GM21786 (cell line): ENCODE measurements around the gene GALNT18.

Source experiments
- ATAC-seq: cut with Tn5 transposase; IDR thresholded peaks from one replicate; pipeline ENCODE4 v1.9.1; 2021; ENCODE audit not compliant: unreplicated experiment

The GALNT18 gene

DNA sequence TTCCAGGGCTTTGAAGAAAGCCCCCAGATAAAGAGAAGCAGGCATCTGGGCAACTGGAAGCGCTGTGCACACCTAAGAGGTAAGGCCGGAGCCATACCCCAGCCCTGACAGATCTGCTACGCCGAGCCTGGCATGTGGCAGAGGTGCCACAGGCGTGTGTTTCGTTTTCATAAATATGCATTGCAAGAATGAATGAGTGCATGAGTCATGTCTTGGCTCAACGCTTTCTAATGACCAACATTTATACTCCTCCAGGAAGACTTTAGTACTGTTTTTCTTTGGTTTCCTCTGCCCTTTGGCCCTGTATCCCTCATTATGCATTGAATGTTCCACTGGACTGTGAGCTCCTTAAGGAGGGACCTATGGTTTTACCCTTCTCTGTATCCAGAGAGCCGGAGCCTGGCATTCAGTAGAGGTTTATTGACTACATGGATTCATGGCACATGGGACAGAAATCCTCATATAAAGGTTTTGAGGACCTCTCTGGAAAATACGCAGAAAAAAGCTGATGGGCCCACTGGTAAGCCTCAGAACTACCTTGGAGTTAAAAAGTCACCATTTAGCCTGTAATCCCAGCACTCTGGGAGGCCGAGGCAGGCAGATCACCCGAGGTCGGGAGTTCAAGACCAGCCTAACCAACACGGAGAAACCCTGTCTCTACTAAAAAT is 229.9 kb downstream of the GALNT18 start:
- ATAC-seq, result no peak

DNA sequence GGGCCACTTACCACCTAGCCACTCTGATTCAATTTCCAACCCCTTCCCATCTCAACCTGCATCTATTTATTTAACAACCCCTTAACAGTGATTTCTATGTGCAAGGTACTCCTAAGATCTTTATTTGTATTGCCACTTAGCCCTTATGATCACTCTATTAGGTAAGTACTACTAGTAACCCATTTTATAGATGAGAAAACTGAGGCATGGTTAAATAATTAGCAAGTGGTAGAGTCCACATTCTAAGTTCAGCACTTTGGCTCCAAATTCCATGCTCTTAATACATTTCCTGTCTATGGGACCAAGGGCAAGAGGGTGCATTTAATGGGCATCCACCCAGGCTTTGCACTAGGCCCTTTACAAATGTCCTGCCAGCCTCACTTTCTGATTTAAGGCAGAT is 230.6 kb downstream of the GALNT18 start:
- ATAC-seq, result no peak

DNA sequence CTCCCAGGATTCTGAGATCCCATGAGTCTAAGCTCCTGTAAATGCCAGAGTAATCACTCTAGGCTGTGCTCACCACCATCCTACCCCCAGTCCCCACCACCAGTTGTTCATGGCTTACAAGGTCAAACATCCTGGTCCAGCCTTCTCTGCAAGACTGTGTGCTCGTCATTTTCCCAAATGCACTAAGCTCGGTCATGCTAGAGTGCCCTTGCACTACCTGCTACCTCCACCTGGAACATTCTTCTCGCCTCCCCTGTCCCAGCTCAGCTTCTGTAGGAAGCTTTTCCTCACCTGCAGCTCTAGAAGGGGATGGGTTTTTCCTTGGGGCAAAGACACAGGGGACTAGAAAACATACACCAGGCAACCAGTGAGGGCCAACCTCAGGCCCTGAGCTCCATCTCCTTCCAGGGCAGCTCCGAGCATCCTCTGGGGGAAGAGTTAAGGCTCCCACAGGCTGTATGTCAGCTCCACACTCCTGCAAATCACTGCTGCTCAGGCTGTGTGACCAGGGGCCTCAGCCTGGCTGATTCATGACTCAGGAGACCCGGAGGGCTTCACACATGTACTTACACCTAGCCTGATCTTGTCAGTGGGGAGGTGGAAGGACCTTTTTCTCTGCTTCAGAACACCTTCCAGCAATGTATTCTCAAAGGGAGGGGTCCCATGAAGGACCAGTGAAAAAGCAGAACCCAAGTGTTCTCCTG is 231.6 kb downstream of the GALNT18 start:
- ATAC-seq, result no peak

DNA sequence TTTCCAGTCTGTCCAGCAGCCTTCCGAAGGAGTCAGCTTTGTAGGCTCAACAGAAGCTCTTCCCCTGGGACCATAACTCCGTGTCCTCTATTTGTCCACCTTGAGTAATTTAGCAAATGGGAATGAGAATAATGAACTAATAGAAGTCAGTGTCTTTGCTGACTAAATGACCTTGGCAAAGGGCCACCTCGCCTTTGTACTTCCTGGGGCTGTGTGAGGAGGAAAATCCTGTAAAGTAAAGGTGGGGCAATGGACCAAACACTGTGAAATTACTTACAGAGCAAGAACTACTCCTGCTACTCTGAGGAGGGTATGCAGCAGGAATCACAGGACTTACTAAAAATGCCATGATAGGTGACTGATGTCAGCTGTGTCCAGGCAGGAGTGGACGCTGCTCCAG is 232.6 kb downstream of the GALNT18 start:
- no peak for ATAC-seq

DNA sequence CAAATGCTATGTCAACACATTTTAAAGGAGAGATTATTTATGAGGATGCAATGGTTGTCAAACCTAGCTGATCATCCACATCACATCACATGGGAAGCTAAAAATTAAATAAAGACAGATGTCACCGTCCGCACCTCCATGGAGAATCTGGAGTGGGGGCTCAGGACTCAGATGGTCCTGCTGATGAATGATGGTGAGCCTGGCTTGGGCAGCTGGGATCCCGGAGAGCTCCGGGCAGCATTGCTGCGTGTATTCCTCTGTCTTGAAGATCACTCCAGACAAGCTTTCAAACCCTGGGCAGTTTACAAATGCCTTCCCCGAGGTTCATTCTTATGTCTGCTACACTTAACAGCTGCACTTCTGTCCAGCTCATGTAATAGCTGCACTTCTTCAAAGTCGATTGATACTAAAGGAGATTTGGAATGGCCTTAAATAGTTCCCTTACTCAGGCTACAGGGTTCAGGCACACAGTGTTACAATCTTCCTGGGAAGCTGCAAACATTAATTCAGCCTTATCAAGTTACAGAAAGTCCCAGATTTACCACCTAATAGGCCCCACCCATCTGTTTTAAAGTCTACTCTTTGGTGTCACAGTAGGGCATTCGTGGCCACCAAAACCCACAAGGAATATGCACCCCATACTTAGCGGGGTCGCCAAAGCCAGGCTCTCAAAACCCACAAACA is 234.0 kb downstream of the GALNT18 start:
- no peak for ATAC-seq

DNA sequence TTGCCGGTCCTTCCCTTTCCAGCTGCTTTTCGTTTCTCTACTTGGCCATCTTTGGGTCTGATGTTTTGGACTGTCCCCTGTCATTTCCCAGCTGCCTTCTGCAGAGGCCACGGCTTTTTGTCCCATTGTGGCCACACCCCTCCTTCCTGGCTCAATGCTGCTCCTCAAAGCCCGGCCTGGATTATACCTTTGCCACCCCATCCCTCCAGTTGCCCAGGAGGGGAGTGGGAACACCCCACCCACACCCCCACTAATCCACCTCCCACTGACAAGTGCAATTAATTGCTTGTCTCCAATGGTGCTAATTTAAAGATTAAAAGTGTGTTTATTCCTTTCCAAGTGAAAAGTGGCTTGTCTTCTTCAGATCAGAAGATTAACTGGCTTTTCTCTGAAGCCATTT is 234.6 kb downstream of the GALNT18 start:
- ATAC-seq, result no peak

DNA sequence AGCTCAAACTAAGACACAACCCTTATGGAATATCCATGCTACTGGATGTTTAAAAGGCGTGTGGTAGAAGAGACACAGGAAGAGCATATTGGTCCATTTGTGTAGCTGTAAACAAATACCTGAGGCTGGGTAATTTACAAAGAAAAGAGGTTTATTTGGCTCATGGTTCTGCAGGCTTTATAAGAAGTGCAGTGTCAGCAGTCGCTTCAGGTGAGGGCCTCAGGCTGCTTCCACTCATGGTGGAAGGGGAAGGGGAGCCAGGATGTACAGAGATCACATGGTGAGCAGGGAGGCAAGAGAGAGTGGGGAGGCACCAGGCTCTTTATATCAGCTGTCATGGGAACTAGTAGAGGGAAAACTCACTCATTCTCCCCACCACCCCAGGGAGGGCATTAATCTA is 237.0 kb downstream of the GALNT18 start:
- ATAC-seq, result no peak

DNA sequence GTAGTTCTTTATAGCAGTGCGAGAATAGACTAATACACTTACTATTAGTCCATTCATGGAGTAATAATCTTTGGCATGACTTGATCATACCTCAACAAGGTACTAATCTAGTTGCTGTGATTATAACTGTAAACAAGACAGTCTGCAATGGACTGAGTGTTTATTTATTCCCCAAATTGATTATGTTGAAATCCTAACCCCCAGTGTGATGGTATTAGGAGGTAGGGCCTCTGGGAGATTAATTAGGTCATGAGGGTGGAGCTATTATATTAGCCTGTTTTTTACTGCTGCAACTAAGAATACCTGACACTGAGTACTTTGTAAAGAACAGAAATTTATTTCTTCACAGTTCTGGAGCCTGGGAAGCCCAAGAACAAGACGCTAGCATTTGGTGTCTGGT is 237.8 kb downstream of the GALNT18 start:
- no peak for ATAC-seq

DNA sequence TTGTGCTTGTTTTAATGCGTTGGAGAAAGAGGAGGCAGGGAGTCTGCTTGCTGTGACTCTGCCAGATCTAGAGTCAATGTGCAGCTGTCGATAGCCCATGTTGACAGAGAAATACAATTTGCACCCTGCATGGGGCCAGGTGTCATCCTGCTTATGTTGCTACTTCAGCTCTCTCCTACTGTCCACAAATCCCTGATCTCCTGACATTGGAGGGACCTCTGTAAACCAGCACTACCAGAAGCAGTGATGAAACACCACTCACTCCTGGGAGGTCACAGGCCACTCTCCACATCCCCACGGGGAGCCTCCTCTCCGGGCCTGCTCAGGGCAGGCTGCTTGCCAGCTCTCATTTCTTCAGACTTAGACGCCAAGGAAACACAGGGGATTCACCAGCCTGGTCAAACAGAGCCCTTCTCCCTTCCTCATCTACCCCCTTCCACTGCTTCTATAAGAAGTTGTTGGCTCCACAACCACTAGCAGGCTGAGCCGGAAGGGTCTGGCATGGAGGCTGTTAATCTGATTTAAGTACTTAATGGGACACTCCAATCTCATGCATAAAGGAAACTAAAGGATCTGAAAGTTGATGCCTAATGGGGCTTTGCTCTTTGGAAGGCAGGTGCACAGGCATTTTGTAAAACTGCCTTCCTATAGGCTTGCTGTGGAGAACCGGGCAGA is 238.8 kb downstream of the GALNT18 start:
- ATAC-seq, result no peak

DNA sequence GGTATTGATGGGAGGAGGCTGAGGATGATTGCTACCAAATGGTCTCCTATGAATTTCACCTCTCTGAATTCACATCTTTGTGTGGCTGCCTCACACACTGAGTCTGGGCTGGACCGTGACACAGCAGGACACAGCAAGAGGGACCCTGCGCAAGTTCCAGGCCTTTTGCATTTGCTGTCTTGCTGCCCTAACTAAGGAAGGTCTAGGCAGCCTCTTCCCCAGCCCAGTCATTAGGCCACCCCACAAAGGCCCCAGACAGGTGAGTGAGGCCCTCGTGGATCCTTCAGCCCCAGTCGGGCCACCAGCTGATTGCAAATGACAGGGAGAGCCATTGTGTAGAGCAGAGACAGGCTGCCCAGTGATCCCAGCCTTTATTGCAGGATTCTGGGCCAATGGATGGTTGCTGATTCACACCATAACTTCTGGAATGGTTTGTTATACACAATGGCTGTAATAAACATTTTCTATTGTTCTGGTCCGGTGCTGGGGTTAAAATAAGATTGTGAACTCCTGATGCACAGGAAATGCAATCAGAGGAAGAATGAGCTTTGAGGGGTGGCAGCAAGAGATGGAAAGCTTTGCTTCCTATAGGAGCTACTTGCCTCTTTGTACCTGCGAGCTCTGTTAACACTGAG is 240.2 kb downstream of the GALNT18 start:
- ATAC-seq, result no peak

DNA sequence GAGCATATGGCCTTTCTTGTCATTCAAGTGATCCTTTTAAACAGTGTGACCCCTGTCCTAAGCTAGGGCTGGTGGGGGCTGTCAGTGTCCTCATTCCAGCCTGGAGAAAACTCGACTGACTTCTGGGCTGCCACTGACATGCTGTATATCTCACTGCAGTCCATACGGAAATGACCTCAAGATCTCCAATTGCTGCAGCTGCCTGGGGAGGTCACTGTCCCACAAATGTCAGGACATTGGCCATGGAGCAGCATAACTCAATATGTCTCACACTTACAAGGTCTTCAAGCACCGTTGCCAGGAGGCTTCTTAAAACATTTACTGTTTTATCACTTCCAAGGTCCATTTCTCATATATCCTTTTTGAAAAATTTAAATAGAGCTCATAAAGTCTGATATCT is 240.9 kb downstream of the GALNT18 start:
- ATAC-seq, result no peak

DNA sequence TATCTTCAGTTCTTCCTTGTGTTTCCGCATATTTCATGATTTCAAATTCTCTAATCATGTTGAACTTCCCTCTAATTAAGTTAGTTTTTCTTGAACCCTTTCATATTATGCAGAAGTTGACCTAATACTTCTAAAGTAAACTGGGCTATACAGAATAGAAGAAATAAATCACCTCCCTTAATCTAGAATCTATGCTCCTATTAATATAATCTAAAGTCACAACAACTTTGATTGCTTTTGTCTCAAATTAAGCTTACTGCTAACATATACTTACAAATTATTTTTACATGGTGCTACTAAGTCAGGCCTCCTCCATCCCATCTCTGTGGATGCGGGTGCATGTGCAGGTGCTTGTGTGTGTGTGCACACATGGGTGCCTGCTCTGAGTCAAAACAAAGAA is 241.5 kb downstream of the GALNT18 start:
- ATAC-seq, result no peak

DNA sequence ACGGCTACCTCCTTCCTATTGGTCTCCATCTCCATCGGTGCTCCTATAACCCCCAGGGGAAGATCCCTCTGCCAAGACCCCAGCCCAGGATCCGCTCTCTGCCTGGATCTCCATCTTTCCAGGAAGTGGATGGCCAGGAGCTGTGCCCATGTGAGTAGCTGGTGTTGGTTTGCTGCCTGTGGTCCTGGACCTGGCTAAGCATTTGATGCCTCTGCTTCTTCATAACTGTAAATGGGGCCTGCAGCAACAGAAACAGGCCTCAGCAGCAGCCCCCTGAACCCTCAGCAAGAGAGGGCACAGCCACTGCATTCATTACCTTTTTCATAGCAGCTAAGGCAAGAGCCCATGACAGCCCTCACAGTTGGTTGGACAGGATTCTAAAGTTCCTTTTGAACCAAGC is 242.1 kb downstream of the GALNT18 start:
- ATAC-seq, result no peak

DNA sequence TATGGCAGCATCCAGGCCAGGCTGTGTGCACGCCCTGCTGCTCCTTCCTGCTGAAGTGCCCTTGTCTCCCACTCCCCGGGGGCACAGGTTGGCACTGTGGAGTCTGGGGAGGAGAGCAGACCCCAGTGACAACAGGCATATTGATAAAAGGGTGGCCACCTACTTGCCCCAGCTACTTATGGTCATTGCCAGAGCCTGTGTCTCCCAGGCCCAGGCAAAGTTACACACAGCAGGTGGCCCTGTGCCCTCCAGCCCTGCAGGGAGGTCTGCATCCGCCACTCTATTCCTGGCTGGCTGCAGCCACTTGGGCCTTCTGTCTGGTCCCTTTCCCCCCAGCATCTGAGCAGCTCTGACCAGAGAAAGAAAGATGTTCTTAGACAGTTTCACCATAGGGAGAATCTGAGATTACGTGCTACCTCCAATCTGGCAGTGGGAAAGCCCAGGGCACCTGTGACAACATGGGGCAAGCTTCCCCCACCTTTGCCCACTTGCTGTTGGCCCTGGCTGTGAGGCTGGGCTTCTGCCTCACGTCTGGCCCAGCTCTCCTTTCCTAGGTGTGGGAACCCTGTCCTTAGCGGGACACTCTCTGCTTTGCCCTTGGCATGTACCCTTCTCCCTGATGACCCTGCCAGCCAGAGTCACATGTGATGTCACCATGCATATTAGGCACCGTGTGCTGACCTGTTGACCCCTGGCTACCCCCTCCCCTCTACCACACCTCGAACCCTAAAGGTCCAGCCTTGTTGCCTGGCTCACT is 243.4 kb downstream of the GALNT18 start:
- no peak for ATAC-seq

DNA sequence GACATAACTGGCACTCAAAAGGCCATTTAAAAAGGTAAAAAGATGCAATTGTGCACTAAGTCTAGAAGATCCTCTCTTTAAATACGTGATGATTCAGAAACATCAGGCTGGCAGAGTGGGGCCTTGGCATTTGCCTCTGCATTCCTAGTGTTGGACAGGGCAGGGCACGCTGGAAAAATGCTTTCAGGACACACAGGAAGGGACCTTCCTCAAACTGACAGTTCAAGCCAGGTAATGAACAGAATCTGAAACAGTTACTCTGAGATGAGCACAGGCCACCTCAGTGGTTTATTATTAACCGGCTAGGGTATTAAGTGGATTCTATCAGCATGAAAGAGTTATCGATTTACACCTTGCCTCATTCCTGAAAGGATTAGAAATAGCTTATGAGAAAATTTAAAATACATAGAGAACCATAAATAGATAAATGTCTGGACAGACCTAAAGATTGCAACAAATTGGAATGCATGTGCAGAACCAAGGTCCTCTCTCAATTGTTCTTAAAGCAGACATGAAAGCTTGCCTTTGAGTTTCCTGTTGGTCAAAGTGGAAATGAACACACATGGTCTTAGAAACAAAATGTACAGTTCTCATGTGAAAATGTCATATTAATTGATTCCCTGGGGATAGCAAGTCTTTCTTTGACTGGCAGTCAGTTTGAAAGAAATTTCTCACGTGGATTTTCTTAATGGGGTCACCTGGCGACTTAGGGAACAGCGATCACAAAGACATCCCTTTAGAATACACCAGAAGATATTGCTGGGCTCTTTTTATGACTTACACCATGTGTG is 247.3 kb downstream of the GALNT18 start:
- ATAC-seq, result peak; percentile 54

DNA sequence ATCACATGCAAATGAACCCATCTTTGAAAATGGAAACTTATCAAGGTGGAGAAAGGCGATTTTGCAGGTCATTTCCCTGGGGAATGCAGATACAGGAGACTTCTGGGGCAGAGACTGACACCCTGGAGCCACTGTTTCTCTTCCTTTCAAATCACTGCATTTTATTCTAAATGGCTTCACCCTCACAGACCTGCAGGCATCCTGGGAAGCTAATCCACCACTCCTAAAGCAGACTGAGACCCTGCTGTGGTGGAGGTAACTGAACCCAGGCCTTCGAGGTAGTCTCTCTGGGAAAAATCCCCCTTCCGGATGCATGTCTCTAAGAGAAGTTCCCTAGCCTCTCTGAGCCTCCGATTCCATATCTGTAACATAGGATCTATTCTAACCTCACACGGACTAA is 247.9 kb downstream of the GALNT18 start:
- ATAC-seq, result no peak

DNA sequence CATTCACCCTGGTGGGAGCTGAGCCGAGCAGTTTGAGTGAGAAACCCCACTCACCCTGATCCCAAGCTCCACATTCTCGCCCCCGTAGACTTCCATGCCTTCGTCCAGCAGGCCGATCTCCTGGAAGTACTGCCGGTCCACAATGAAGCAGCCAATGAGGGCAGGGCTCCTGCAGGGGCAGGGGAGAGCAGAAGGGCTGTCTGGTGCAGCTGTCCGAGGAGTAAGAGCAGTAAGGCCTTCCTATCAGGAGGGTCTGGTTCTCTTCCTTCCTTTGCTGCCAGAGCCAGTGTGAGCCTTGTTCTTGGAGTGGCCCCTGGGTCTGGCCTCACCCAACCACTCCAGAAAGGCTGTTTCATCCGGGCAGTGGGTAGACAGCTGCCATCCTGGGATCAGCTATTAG is 249.3 kb downstream of the GALNT18 start:
- ATAC-seq, result no peak

DNA sequence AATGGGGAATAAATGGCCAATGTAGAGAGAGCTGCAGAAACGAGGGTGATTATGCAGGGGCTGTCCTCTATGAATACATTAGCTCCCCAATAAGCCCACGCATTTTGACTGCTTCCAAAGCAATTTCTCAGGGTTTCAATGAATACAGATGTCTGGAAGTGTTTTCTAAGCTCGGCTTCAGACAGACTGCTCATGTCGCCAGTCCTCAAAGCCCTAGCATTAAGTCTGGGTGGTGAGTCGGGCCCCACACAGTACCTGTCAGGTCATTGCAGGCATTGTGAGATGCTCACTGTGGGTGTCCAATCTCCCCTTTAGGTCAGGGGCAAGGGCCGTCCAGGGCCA is 250.9 kb downstream of the GALNT18 start:
- no peak for ATAC-seq

DNA sequence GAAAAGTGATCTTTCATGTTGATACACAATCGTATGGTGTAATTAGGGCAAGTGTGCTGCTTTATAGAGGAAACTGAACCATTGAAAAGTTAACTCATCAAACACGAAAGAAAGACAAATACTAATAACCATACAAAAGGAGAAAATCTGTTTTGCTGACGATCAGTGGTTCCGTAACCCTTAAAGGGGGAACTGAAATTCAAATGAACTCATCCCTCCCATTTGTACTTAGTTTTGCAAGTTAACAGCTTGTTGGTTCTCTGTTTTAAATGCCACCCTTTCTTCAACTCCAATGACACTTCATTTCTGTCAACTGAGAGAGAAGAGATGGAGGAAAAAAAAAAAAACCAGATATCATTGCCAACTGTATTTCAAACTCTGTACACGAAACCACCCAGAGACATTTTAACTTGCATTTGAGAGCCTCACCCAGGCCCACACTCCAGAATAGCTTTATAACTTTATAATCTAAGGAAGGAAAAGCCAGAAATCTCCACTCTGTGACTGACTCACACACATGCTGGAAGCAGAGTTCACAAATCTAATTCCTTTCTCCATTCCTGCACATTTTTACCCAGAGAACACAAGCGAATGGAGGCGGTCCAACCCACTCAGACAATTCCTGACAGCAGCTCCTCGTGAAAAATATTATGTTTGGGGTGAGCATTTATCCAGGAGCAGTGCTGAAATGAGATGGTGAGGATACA is 251.4 kb downstream of the GALNT18 start:
- ATAC-seq, result no peak
